Measurements from ENCODE around the gene BAZ2A.

BAZ2A gene

GRCh38 chr12:56626701-56627100, 3.4 kb downstream of the BAZ2A start:
- H3K27me3 ChIP-seq (ENCODE audit: control insufficient read depth, insufficient read depth, low read length), result no peaks in the 10 kb centered on the region
- no peak overlapping the region for H3K27ac ChIP-seq (ENCODE audit: low read depth, low read length)
- peaks cover 5% of the 10 kb centered on the region; the same call in 1 of the 2 replicates for H3K36me3 ChIP-seq (ENCODE audit: control insufficient read depth, insufficient read depth, low read length)
- H3K9me3 ChIP-seq (ENCODE audit: control insufficient read depth, insufficient read depth, low read depth, low read length), result no peaks in the 10 kb centered on the region
- peaks cover 17% of the 10 kb centered on the region for H3K4me1 ChIP-seq (ENCODE audit: control insufficient read depth, insufficient read depth, low read length)
- H3K9ac ChIP-seq (ENCODE audit: low read length), result no peak overlapping the region
- H3K4me3 ChIP-seq (ENCODE audit: low read depth, low read length), result no peak overlapping the region

DNA sequence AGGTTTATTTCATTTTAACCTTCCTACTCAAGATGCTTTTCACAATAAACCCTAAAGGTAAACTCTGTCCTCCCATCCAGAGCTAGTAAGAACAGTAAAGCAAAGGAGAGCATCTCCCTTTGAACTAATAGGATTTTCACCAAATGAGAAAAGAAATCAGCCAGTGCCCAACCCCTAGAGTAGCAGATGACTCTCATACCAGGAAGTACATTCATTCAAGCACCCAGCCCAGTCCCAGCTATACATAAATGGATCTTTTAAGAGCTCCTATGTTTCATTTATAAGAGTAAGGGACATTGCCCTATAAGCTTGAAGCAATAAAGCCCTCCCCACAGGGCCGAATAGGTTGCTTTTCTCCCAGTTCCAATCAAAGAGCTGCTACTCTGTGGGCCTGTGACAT, 7.6 kb downstream of the BAZ2A start:
- H3K4me1 ChIP-seq (ENCODE audit: control insufficient read depth, insufficient read depth, low read length), result no peaks in the 10 kb centered on the region
- H3K27me3 ChIP-seq (ENCODE audit: control insufficient read depth, insufficient read depth, low read length), result no peaks in the 10 kb centered on the region
- no peak overlapping the region for H3K27ac ChIP-seq (ENCODE audit: low read depth, low read length)
- peaks cover 17% of the 10 kb centered on the region for H3K36me3 ChIP-seq (ENCODE audit: control insufficient read depth, insufficient read depth, low read length)
- H3K9ac ChIP-seq (ENCODE audit: low read length), result no peak overlapping the region
- no peaks in the 10 kb centered on the region for H3K9me3 ChIP-seq (ENCODE audit: control insufficient read depth, insufficient read depth, low read depth, low read length)
- H3K4me3 ChIP-seq (ENCODE audit: low read depth, low read length), result no peak overlapping the region

GRCh38 chr12:56616925-56617324, 13.2 kb downstream of the BAZ2A start:
- Histone ChIP-seq H3K9me3 (ENCODE audit: control insufficient read depth, insufficient read depth, low read depth, low read length) (no peaks in the 10 kb centered on the region), H3K27ac (ENCODE audit: low read depth, low read length) (no peak overlapping the region), H3K4me3 (ENCODE audit: low read depth, low read length) (no peak overlapping the region), H3K4me1 (ENCODE audit: control insufficient read depth, insufficient read depth, low read length) (no peaks in the 10 kb centered on the region), H3K9ac (ENCODE audit: low read length) (no peak overlapping the region), H3K27me3 (ENCODE audit: control insufficient read depth, insufficient read depth, low read length) (no peaks in the 10 kb centered on the region), H3K36me3 (ENCODE audit: control insufficient read depth, insufficient read depth, low read length) (peaks cover 69% of the 10 kb centered on the region)

DNA sequence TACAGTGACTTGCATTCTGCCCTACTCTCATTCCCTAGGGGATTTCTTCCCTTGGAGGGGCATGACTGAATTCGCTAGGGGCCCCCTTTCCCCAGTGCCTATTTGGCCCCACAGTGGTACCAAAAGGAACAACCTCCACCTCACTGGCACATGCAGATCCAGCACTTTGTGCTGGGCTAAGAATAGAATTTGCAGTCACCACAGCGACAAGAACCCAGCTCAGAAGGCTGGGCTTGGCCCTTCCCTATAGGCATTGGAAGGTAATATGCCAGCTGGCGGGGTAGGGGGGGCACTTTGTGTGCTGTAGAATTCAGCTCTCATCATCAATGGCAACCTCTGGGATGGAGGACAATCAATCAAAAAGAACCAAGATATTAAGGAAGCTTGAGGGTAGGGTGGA, 13.9 kb downstream of the BAZ2A start:
- no peak overlapping the region for H3K4me3 ChIP-seq (ENCODE audit: low read depth, low read length)
- H3K9me3 ChIP-seq (ENCODE audit: control insufficient read depth, insufficient read depth, low read depth, low read length), result no peaks in the 10 kb centered on the region
- H3K36me3 ChIP-seq (ENCODE audit: control insufficient read depth, insufficient read depth, low read length), result peaks cover 74% of the 10 kb centered on the region
- H3K27me3 ChIP-seq (ENCODE audit: control insufficient read depth, insufficient read depth, low read length), result no peaks in the 10 kb centered on the region
- H3K9ac ChIP-seq (ENCODE audit: low read length), result no peak overlapping the region
- H3K27ac ChIP-seq (ENCODE audit: low read depth, low read length), result no peak overlapping the region
- no peaks in the 10 kb centered on the region for H3K4me1 ChIP-seq (ENCODE audit: control insufficient read depth, insufficient read depth, low read length)

DNA sequence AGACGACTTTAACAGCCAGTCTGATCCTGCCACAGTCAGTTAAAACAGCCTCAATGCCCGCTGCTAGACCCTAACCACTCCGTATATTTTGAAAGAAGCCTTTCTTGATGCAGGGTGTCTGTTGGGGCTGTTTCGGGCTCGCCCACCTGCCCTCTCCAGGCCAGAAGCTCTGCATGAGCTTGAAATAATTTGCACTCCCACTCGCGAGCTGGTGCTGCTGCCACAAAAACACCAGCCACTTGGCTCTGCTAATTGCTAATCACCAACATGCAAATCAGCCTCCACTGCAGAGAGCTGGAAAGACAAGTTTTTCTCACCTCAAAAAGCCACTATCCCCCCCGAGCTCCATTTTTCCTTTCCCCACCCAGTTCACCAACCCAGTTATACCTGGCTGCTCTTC, 15.5 kb downstream of the BAZ2A start:
- H3K27me3 ChIP-seq (ENCODE audit: control insufficient read depth, insufficient read depth, low read length), result no peaks in the 10 kb centered on the region
- H3K4me1 ChIP-seq (ENCODE audit: control insufficient read depth, insufficient read depth, low read length), result no peaks in the 10 kb centered on the region
- H3K36me3 ChIP-seq (ENCODE audit: control insufficient read depth, insufficient read depth, low read length), result peaks cover 82% of the 10 kb centered on the region
- H3K27ac ChIP-seq (ENCODE audit: low read depth, low read length), result no peak overlapping the region
- no peaks in the 10 kb centered on the region for H3K9me3 ChIP-seq (ENCODE audit: control insufficient read depth, insufficient read depth, low read depth, low read length)
- no peak overlapping the region for H3K4me3 ChIP-seq (ENCODE audit: low read depth, low read length)
- H3K9ac ChIP-seq (ENCODE audit: low read length), result no peak overlapping the region

DNA sequence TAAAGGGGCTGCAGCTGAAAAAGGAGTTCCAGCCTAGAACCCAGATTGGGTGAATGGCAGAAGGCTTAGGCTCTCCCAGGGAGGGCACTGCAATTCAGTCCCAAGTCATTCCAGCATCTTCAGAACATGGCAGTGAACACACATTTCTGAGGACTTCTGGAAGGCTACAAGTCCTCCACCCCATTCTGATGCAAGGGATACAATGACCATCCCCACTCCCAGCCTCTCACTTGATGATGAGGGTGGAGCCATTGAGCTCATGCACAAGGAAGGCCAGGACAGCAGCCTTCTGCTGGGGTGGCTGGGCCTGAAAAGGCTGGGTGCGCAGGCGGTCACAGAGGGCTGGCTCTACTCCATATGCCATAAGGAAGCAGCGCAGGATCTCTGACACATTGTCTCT, 25.8 kb downstream of the BAZ2A start:
- no peaks in the 10 kb centered on the region for H3K9me3 ChIP-seq (ENCODE audit: control insufficient read depth, insufficient read depth, low read depth, low read length)
- H3K27me3 ChIP-seq (ENCODE audit: control insufficient read depth, insufficient read depth, low read length), result no peaks in the 10 kb centered on the region
- H3K27ac ChIP-seq (ENCODE audit: low read depth, low read length), result no peak overlapping the region
- no peaks in the 10 kb centered on the region for H3K4me1 ChIP-seq (ENCODE audit: control insufficient read depth, insufficient read depth, low read length)
- H3K36me3 ChIP-seq (ENCODE audit: control insufficient read depth, insufficient read depth, low read length), result peaks cover 92% of the 10 kb centered on the region
- no peak overlapping the region for H3K9ac ChIP-seq (ENCODE audit: low read length)
- H3K4me3 ChIP-seq (ENCODE audit: low read depth, low read length), result no peak overlapping the region

- Histone ChIP-seq H3K27me3 (ENCODE audit: control insufficient read depth, insufficient read depth, low read length) (no peaks in the 10 kb centered on the region), H3K4me3 (ENCODE audit: low read depth, low read length) (no peak overlapping the region), H3K36me3 (ENCODE audit: control insufficient read depth, insufficient read depth, low read length) (peaks cover 99% of the 10 kb centered on the region), H3K9ac (ENCODE audit: low read length) (no peak overlapping the region), H3K4me1 (ENCODE audit: control insufficient read depth, insufficient read depth, low read length) (peaks cover 1% of the 10 kb centered on the region; the same call in 1 of the 2 replicates), H3K9me3 (ENCODE audit: control insufficient read depth, insufficient read depth, low read depth, low read length) (no peaks in the 10 kb centered on the region), H3K27ac (ENCODE audit: low read depth, low read length) (no peak overlapping the region)
Measured at GRCh38 chr12:56602239-56602638, 27.9 kb downstream of the BAZ2A start.

DNA sequence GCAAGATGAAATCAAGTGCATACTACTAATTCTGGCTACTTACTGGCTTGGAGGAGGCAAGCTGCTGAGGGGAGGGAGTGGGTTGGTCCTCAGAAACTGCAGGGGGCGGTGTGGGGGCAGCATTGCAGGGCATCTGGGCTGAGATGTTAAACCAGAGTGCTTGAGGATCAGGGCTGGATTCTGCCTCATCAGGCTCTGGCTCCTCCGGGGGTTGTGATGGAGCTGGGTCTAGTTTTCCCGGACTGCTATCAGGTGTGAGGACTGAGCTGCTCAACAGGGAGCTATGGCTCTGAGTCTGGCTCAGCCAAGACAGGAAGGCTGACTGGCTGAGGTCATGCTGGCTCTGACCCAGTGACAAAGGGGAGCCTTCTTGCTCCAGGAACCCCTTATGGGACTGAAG, 28.6 kb downstream of the BAZ2A start:
- no peak overlapping the region for H3K4me3 ChIP-seq (ENCODE audit: low read depth, low read length)
- H3K27me3 ChIP-seq (ENCODE audit: control insufficient read depth, insufficient read depth, low read length), result no peaks in the 10 kb centered on the region
- H3K27ac ChIP-seq (ENCODE audit: low read depth, low read length), result no peak overlapping the region
- H3K4me1 ChIP-seq (ENCODE audit: control insufficient read depth, insufficient read depth, low read length), result peaks cover 7% of the 10 kb centered on the region
- H3K36me3 ChIP-seq (ENCODE audit: control insufficient read depth, insufficient read depth, low read length), result peaks cover 97% of the 10 kb centered on the region
- H3K9ac ChIP-seq (ENCODE audit: low read length), result no peak overlapping the region
- no peaks in the 10 kb centered on the region for H3K9me3 ChIP-seq (ENCODE audit: control insufficient read depth, insufficient read depth, low read depth, low read length)

- H3K27me3 ChIP-seq (ENCODE audit: control insufficient read depth, insufficient read depth, low read length), result no peaks in the 10 kb centered on the region
- no peaks in the 10 kb centered on the region for H3K9me3 ChIP-seq (ENCODE audit: control insufficient read depth, insufficient read depth, low read depth, low read length)
- peaks cover 89% of the 10 kb centered on the region for H3K36me3 ChIP-seq (ENCODE audit: control insufficient read depth, insufficient read depth, low read length)
- no peak overlapping the region for H3K27ac ChIP-seq (ENCODE audit: low read depth, low read length)
- H3K4me1 ChIP-seq (ENCODE audit: control insufficient read depth, insufficient read depth, low read length), result peaks cover 7% of the 10 kb centered on the region
- H3K4me3 ChIP-seq (ENCODE audit: low read depth, low read length), result no peak overlapping the region
- no peak overlapping the region for H3K9ac ChIP-seq (ENCODE audit: low read length)
Measured at GRCh38 chr12:56600753-56601152, 29.4 kb downstream of the BAZ2A start.

DNA sequence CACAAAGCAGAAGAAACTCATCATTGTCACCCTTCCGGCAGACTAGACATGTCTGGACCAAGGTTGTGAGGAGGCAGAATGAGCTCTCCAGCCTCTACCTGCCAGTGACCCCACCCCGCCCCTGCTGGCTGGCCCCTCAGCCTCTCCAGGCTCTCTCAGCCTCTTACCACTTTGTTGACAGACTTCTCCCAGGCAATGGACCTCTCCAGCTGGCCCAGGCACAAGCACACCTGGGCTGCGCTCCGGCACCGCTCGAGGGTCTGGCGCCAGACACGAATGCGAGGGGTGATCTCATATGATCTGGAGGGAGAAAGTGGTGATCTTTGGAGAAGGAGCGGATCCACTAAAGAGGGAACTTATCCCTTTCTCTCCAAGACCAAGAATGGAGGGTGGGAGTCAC, 30.3 kb downstream of the BAZ2A start:
- Histone ChIP-seq H3K36me3 (ENCODE audit: control insufficient read depth, insufficient read depth, low read length) (peaks cover 84% of the 10 kb centered on the region), H3K27me3 (ENCODE audit: control insufficient read depth, insufficient read depth, low read length) (no peaks in the 10 kb centered on the region), H3K4me3 (ENCODE audit: low read depth, low read length) (no peak overlapping the region), H3K9ac (ENCODE audit: low read length) (no peak overlapping the region), H3K4me1 (ENCODE audit: control insufficient read depth, insufficient read depth, low read length) (peaks cover 8% of the 10 kb centered on the region), H3K27ac (ENCODE audit: low read depth, low read length) (no peak overlapping the region), H3K9me3 (ENCODE audit: control insufficient read depth, insufficient read depth, low read depth, low read length) (no peaks in the 10 kb centered on the region)

GRCh38 chr12:56599041-56599440, 31.1 kb downstream of the BAZ2A start:
- Histone ChIP-seq H3K9me3 (ENCODE audit: control insufficient read depth, insufficient read depth, low read depth, low read length) (no peaks in the 10 kb centered on the region), H3K27me3 (ENCODE audit: control insufficient read depth, insufficient read depth, low read length) (no peaks in the 10 kb centered on the region), H3K4me1 (ENCODE audit: control insufficient read depth, insufficient read depth, low read length) (peaks cover 15% of the 10 kb centered on the region), H3K27ac (ENCODE audit: low read depth, low read length) (no peak overlapping the region), H3K4me3 (ENCODE audit: low read depth, low read length) (no peak overlapping the region), H3K36me3 (ENCODE audit: control insufficient read depth, insufficient read depth, low read length) (peaks cover 77% of the 10 kb centered on the region), H3K9ac (ENCODE audit: low read length) (no peak overlapping the region)

GRCh38 chr12:56596815-56597214, 33.3 kb downstream of the BAZ2A start:
- Histone ChIP-seq H3K9me3 (ENCODE audit: control insufficient read depth, insufficient read depth, low read depth, low read length) (no peaks in the 10 kb centered on the region), H3K27ac (ENCODE audit: low read depth, low read length) (no peak overlapping the region), H3K4me1 (ENCODE audit: control insufficient read depth, insufficient read depth, low read length) (peaks cover 17% of the 10 kb centered on the region)

More at GRCh38 chr12:56596815-56597214, 33.3 kb downstream of the BAZ2A start:
- no peaks in the 10 kb centered on the region for H3K27me3 ChIP-seq (ENCODE audit: control insufficient read depth, insufficient read depth, low read length)
- no peak overlapping the region for H3K4me3 ChIP-seq (ENCODE audit: low read depth, low read length)
- H3K9ac ChIP-seq (ENCODE audit: low read length), result no peak overlapping the region
- peaks cover 54% of the 10 kb centered on the region for H3K36me3 ChIP-seq (ENCODE audit: control insufficient read depth, insufficient read depth, low read length)

Measured in HUES6 (cell line).